ENCODE results near the gene PEAK3. TPM values are rescaled to one million over a fixed set of nuclear protein-coding genes. Genes with fewer than 3 reads are reported as not detected.

Gene PEAK3
- total and polyA plus RNA-seq, 9 donors = 0.04 to 0.12 (median 0.09) TPM; not detected in 3

- H3K4me3 ChIP-seq (ENCODE audit: low read length) = no peak overlapping the region
- H3K4me1 ChIP-seq (ENCODE audit: control insufficient read depth, insufficient read depth, low read length) = peaks cover 9% of the 10 kb centered on the region
- DNase-seq = no peak
- H3K36me3 ChIP-seq (ENCODE audit: control insufficient read depth, insufficient read depth, low read length) = peaks cover 80% of the 10 kb centered on the region
- no peak overlapping the region for H3K27ac ChIP-seq (ENCODE audit: low read length)
- H3K27me3 ChIP-seq (ENCODE audit: control insufficient read depth, insufficient read depth, low read length) = no peaks in the 10 kb centered on the region
- no peaks in the 10 kb centered on the region for H3K9me3 ChIP-seq (replicated peaks; ENCODE audit: control insufficient read depth, low read depth, low read length)
- WGBS (ENCODE audit: insufficient coverage) = 74% methylated on average over 11 of the region's 13 CpGs
Observed at GRCh38 chr19:2224754-2225349, 57.1 kb downstream of the PEAK3 start.

Other genes starting within 250 kb of the PEAK3 start
- 64.6 TPM for gene MKNK2, start 230.9 kb downstream of the PEAK3 start, total RNA-seq
- 100 to 1,000 TPM in 1 of 8 donors, 10 to 100 TPM in 7; 56.9 to 115 (median 76.2) TPM for gene MKNK2, start 230.9 kb downstream of the PEAK3 start, polyA plus RNA-seq (ENCODE audit: insufficient read depth in 1 of 8, insufficient read length in 8 of 8, low replicate concordance in 1 of 8)
- gene MOB3A, start 185.8 kb downstream of the PEAK3 start, total RNA-seq = 7.4 TPM
- 10 to 100 TPM; 14.7 to 22.1 (median 17.3) TPM for gene MOB3A, start 185.8 kb downstream of the PEAK3 start, polyA plus RNA-seq (ENCODE audit: insufficient read depth in 1 of 8, insufficient read length in 8 of 8, low replicate concordance in 1 of 8)
- gene IZUMO4, start 185.3 kb downstream of the PEAK3 start, total RNA-seq = 1.8 TPM
- 1 to 10 TPM; 1.7 to 4.0 (median 2.1) TPM for gene IZUMO4, start 185.3 kb downstream of the PEAK3 start, polyA plus RNA-seq (ENCODE audit: insufficient read depth in 1 of 8, insufficient read length in 8 of 8, low replicate concordance in 1 of 8)
- gene AP3D1, start 130.6 kb downstream of the PEAK3 start, total RNA-seq = 34.5 TPM
- 10 to 100 TPM; 57.2 to 82.8 (median 71.2) TPM for gene AP3D1, start 130.6 kb downstream of the PEAK3 start, polyA plus RNA-seq (ENCODE audit: insufficient read depth in 1 of 8, insufficient read length in 8 of 8, low replicate concordance in 1 of 8)
- 5.6 TPM for gene DOT1L, start 118.2 kb downstream of the PEAK3 start, total RNA-seq
- gene DOT1L, start 118.2 kb downstream of the PEAK3 start, polyA plus RNA-seq (ENCODE audit: insufficient read depth in 1 of 8, insufficient read length in 8 of 8, low replicate concordance in 1 of 8) = 10 to 100 TPM; 14.4 to 24.8 (median 22.1) TPM
- 72.9 TPM for gene PLEKHJ1, start 45.8 kb downstream of the PEAK3 start, total RNA-seq
- 10 to 100 TPM; 70.6 to 89.4 (median 76.1) TPM for gene PLEKHJ1, start 45.8 kb downstream of the PEAK3 start, polyA plus RNA-seq (ENCODE audit: insufficient read depth in 1 of 8, insufficient read length in 8 of 8, low replicate concordance in 1 of 8)
- 23.8 TPM for gene SF3A2, start 45.4 kb downstream of the PEAK3 start, total RNA-seq
- 10 to 100 TPM; 54.7 to 89.9 (median 74.5) TPM for gene SF3A2, start 45.4 kb downstream of the PEAK3 start, polyA plus RNA-seq (ENCODE audit: insufficient read depth in 1 of 8, insufficient read length in 8 of 8, low replicate concordance in 1 of 8)
- gene AMH, start 32.9 kb downstream of the PEAK3 start, total RNA-seq = 4.0 TPM
- 10 to 100 TPM in 1 of 8 donors, 1 to 10 TPM in 7; 1.5 to 13.3 (median 7.4) TPM for gene AMH, start 32.9 kb downstream of the PEAK3 start, polyA plus RNA-seq (ENCODE audit: insufficient read depth in 1 of 8, insufficient read length in 8 of 8, low replicate concordance in 1 of 8)
- 73.2 TPM for gene JSRP1, start 25.8 kb downstream of the PEAK3 start, total RNA-seq
- gene JSRP1, start 25.8 kb downstream of the PEAK3 start, polyA plus RNA-seq (ENCODE audit: insufficient read depth in 1 of 8, insufficient read length in 8 of 8, low replicate concordance in 1 of 8) = 100 to 1,000 TPM in 2 of 8 donors, 10 to 100 TPM in 6; 58.3 to 107 (median 86.5) TPM
- gene LINGO3, start 26.0 kb upstream of the PEAK3 start, total RNA-seq = not detected
- gene LINGO3, start 26.0 kb upstream of the PEAK3 start, polyA plus RNA-seq (ENCODE audit: insufficient read depth in 1 of 8, insufficient read length in 8 of 8, low replicate concordance in 1 of 8) = under 1 TPM in 6 of 8 donors, not detected in 2; 0.07 to 0.15 (median 0.09) TPM
- 102 TPM for gene LSM7, start 46.4 kb upstream of the PEAK3 start, total RNA-seq
- 100 to 1,000 TPM in 1 of 8 donors, 10 to 100 TPM in 7; 83.0 to 101 (median 94.8) TPM for gene LSM7, start 46.4 kb upstream of the PEAK3 start, polyA plus RNA-seq (ENCODE audit: insufficient read depth in 1 of 8, insufficient read length in 8 of 8, low replicate concordance in 1 of 8)
- 20.8 TPM for gene SPPL2B, start 46.5 kb upstream of the PEAK3 start, total RNA-seq
- 10 to 100 TPM; 24.6 to 66.1 (median 49.8) TPM for gene SPPL2B, start 46.5 kb upstream of the PEAK3 start, polyA plus RNA-seq (ENCODE audit: insufficient read depth in 1 of 8, insufficient read length in 8 of 8, low replicate concordance in 1 of 8)
- gene TMPRSS9, start 78.1 kb upstream of the PEAK3 start, total RNA-seq = 0.18 TPM
- gene TMPRSS9, start 78.1 kb upstream of the PEAK3 start, polyA plus RNA-seq (ENCODE audit: insufficient read depth in 1 of 8, insufficient read length in 8 of 8, low replicate concordance in 1 of 8) = 1 to 10 TPM in 1 of 8 donors, under 1 TPM in 7; 0.11 to 1.3 (median 0.34) TPM
- 104 TPM for gene TIMM13, start 145.4 kb upstream of the PEAK3 start, total RNA-seq
- gene TIMM13, start 145.4 kb upstream of the PEAK3 start, polyA plus RNA-seq (ENCODE audit: insufficient read depth in 1 of 8, insufficient read length in 8 of 8, low replicate concordance in 1 of 8) = 100 to 1,000 TPM in 7 of 8 donors, 10 to 100 TPM in 1; 99.2 to 120 (median 107) TPM
- 55.2 TPM for gene LMNB2, start 174.8 kb upstream of the PEAK3 start, total RNA-seq
- 100 to 1,000 TPM in 2 of 8 donors, 10 to 100 TPM in 6; 61.0 to 103 (median 88.1) TPM for gene LMNB2, start 174.8 kb upstream of the PEAK3 start, polyA plus RNA-seq (ENCODE audit: insufficient read depth in 1 of 8, insufficient read length in 8 of 8, low replicate concordance in 1 of 8)
- 16.4 TPM for gene GADD45B, start 194.0 kb upstream of the PEAK3 start, total RNA-seq
- gene GADD45B, start 194.0 kb upstream of the PEAK3 start, polyA plus RNA-seq (ENCODE audit: insufficient read depth in 1 of 8, insufficient read length in 8 of 8, low replicate concordance in 1 of 8) = 10 to 100 TPM in 6 of 8 donors, 1 to 10 TPM in 2; 6.3 to 15.5 (median 12.7) TPM

Data from muscle of leg (tissue), 11 donors.